HL-60/S4 treated with retinoic acid at 250 ng/mL for 4 days and 3 days (cell line): ENCODE data around the gene RPUSD4.

Experiments used
- in situ Hi-C: fragments of 300-500 bp; cut with MboI; formaldehyde crosslinking; loops from 2 replicates; pipeline ENCODE4 v1.7.0; 2022; ENCODE audit warnings: low sequenced_read_pairs

RPUSD4 gene

GRCh38 chr11:126159719-126160344, 51.6 kb downstream of the RPUSD4 start:
- in situ Hi-C loops = no loop called here

GRCh38 chr11:126158054-126158791, 53.2 kb downstream of the RPUSD4 start:
- in situ Hi-C loops = no loop called here

GRCh38 chr11:126157326-126158030, 54.0 kb downstream of the RPUSD4 start:
- in situ Hi-C loops = no loop called here

- in situ Hi-C loops = no loop called here
These were observed 54.6 kb downstream of the RPUSD4 start for GRCh38 chr11:126156814-126157213.

GRCh38 chr11:126155402-126156187, 55.9 kb downstream of the RPUSD4 start:
- in situ Hi-C loops = no loop called here

- in situ Hi-C loops = no loop called here
These were observed 56.8 kb downstream of the RPUSD4 start for GRCh38 chr11:126154691-126155090.

- in situ Hi-C loops = no loop called here
These were observed 57.5 kb downstream of the RPUSD4 start for GRCh38 chr11:126153972-126154371.

- in situ Hi-C loops = no loop called here
These were observed 58.4 kb downstream of the RPUSD4 start for GRCh38 chr11:126153006-126153405.

GRCh38 chr11:126152586-126152985, 58.9 kb downstream of the RPUSD4 start:
- in situ Hi-C loops = no loop called here

- in situ Hi-C loops = no loop called here
These were observed 59.3 kb downstream of the RPUSD4 start for GRCh38 chr11:126152152-126152551.
